Vagina (tissue), 2 donors: ENCODE measurements around the gene ARID5B.

Experiments used
- CTCF ChIP-seq, 3 experiments: fragments of 450-650 bp in 2 of 3; fragments of 200-600 bp in 1 of 3; sonication (generic) in 1 of 3; IDR thresholded peaks; one replicate each; pipeline ENCODE4 v1.5.1; 2017 to 2019; ENCODE audit warnings: antibody characterized with exemption in 3 of 3, mild to moderate bottlenecking in 2 of 3, moderate library complexity in 2 of 3
- POLR2A ChIP-seq, 2 donors: fragments of 450-650 bp; IDR thresholded peaks; one replicate each; pipeline ENCODE4 v1.6.1; 2017; ENCODE audit warnings: antibody characterized with exemption in 2 of 2, mild to moderate bottlenecking in 2 of 2, moderate library complexity in 2 of 2
- POLR2AphosphoS5 ChIP-seq, 2 donors: sonication (generic); formaldehyde crosslinking; IDR thresholded peaks; one replicate each; pipeline ENCODE4 v1.9.0; 2017; ENCODE audit warnings: antibody characterized with exemption in 2 of 2, mild to moderate bottlenecking in 2 of 2, low read depth in 1 of 2; ENCODE audit not compliant: insufficient read depth in 1 of 2

GRCh38 chr10:62025901-62026879 is 124.7 kb downstream of the ARID5B start:
- TF ChIP-seq CTCF (IDR thresholded peaks at IDR 0.05): no peak
- TF ChIP-seq POLR2A (IDR thresholded peaks at IDR 0.05): no peak
- no peak for TF ChIP-seq POLR2AphosphoS5 (IDR thresholded peaks at IDR 0.05; ENCODE audit: insufficient read depth in 1 of 2, low read depth in 1 of 2)
